A673 (cell line): ENCODE data around the gene PWWP2A. TPM values are rescaled to one million over a fixed set of nuclear protein-coding genes. Genes with fewer than 3 reads are reported as not detected.

Source experiments
- BruUV-seq: library from RNA; stranded (reverse); fragments of 400-500 nt; replicated peaks from 2 replicates; lab custom pipeline; 2021; lab: Mats Ljungman, UMichigan
- CTCF ChIA-PET: fragments of 300-600 bp; sonication (Branson Sonifier 250); formaldehyde crosslinking; loops from one replicate; lab custom pipeline; 2022; ENCODE audit warnings: antibody characterized with exemption; lab: Charles Lee
- POLR2A ChIA-PET: fragments of 300-600 bp; sonication (Branson Sonifier 250); formaldehyde crosslinking; loops from one replicate; lab custom pipeline; 2022; ENCODE audit warnings: antibody characterized with exemption; ENCODE audit not compliant: low non-redundant PET; lab: Charles Lee
- DNase-seq: peaks from one replicate; pipeline ENCODE4 v3.0.0-alpha.2; 2015; ENCODE audit warnings: low spot score
- H3K27ac ChIP-seq: fragments of 200-600 bp; sonication (generic); 2 replicates; pipeline ENCODE4 v1.5.1; 2016; ENCODE audit warnings: mixed run types, low read depth, mild to moderate bottlenecking, mixed read lengths, antibody characterized with exemption, low read length; ENCODE audit not compliant: poor library complexity, severe bottlenecking
- H3K27me3 ChIP-seq: fragments of 200-600 bp; sonication (generic); replicated peaks from 2 replicates; pipeline ENCODE4 v1.6.1; 2017; ENCODE audit warnings: mixed run types, low read depth, mild to moderate bottlenecking, mixed read lengths, antibody characterized with exemption, low read length; ENCODE audit not compliant: insufficient read depth, poor library complexity
- H3K36me3 ChIP-seq: fragments of 200-600 bp; sonication (generic); 2 replicates; pipeline ENCODE4 v1.6.1; 2016; ENCODE audit warnings: mixed run types, mild to moderate bottlenecking, mixed read lengths, antibody characterized with exemption, low read length; ENCODE audit not compliant: insufficient read depth, poor library complexity, severe bottlenecking
- H3K4me1 ChIP-seq: fragments of 200-600 bp; sonication (generic); 2 replicates; pipeline ENCODE4 v1.6.1; 2017; ENCODE audit warnings: mixed run types, mild to moderate bottlenecking, mixed read lengths, antibody characterized with exemption, low read length; ENCODE audit not compliant: insufficient read depth, poor library complexity, severe bottlenecking
- H3K4me3 ChIP-seq: fragments of 200-600 bp; sonication (generic); 2 replicates; pipeline ENCODE4 v1.5.1; 2016; ENCODE audit warnings: low read depth, mixed run types, mild to moderate bottlenecking, mixed read lengths, low read length; ENCODE audit not compliant: poor library complexity, severe bottlenecking
- H3K9me3 ChIP-seq: fragments of 200-600 bp; sonication (generic); 2 replicates; pipeline ENCODE4 v1.6.1; 2016; ENCODE audit warnings: mixed run types, low read depth, mild to moderate bottlenecking, mixed read lengths, antibody characterized with exemption, low read length; ENCODE audit not compliant: poor library complexity, severe bottlenecking
- CTCF ChIP-seq: fragments of 300-800, 200-600 bp; sonication (generic); conservative IDR thresholded peaks from 2 replicates; pipeline ENCODE4 v1.5.1; 2017; ENCODE audit warnings: low read depth, mild to moderate bottlenecking, antibody characterized with exemption, low read length, moderate library complexity, mixed read lengths
- EZH2 ChIP-seq: fragments of 200-600 bp; sonication (generic); IDR thresholded peaks from 2 replicates; pipeline ENCODE4 v1.6.1; 2017; ENCODE audit warnings: borderline replicate concordance, low read depth, mild to moderate bottlenecking, mixed read lengths, antibody characterized with exemption, low read length; ENCODE audit not compliant: poor library complexity, severe bottlenecking
- intact Hi-C: fragments of 100-400 bp; cut with micrococcal nuclease; formaldehyde crosslinking; loops from one replicate; pipeline ENCODE4 v1.10.0; 2022; ENCODE audit not compliant: unreplicated experiment
- total RNA-seq: library from RNA; stranded (reverse); gene quantifications from 2 replicates; pipeline ENCODE4 v1.2.3, GENCODE V29; 2021

PWWP2A gene
- total RNA-seq, 1 experiment from 2014 or later = 17.7 TPM

- intact Hi-C loops = loop anchor here (5.0 kb wide), 1 partner anchor 311 kb away; no protein-coding TSS in a partner anchor
- Histone ChIP-seq H3K9me3 (no peaks in the 10 kb centered on the region), H3K4me3 (no peak overlapping the region), H3K36me3 (no peaks in the 10 kb centered on the region), H3K27ac (no peak overlapping the region), H3K4me1 (peaks cover 15% of the 10 kb centered on the region), H3K27me3 (no peaks in the 10 kb centered on the region)
- no TSS peak for BruUV-seq
- ChIA-PET POLR2A (interaction anchor here (0.7 kb wide), 1 partner anchor 12 kb away, joined by 6 read pairs; no protein-coding TSS in a partner anchor), CTCF (interaction anchor here (0.5 to 2.2 kb wide), 5 partner anchors 94 to 310 kb away, joined by 3 to 11 read pairs (median 6); no protein-coding TSS in a partner anchor)
- DNase-seq = no peak
- TF ChIP-seq EZH2 (no peak), CTCF (no peak)
These were observed 37.8 kb downstream of the PWWP2A start for GRCh38 chr5:160081495-160081894.

GRCh38 chr5:160079753-160080152 lies 39.5 kb downstream of the PWWP2A start:
- no peaks in the 10 kb centered on the region for H3K36me3 ChIP-seq
- H3K4me3 ChIP-seq = no peak overlapping the region
- POLR2A ChIA-PET = interaction anchor here (0.6 kb wide), 1 partner anchor 230 kb away, joined by 3 read pairs; no protein-coding TSS in a partner anchor
- no peak for DNase-seq
- intact Hi-C loops = loop anchor here (1.0 to 5.0 kb wide), 2 partner anchors 266 to 313 kb away; no protein-coding TSS in a partner anchor
- peaks cover 15% of the 10 kb centered on the region for H3K4me1 ChIP-seq
- no peak for TF ChIP-seq CTCF
- TF ChIP-seq EZH2 = no peak
- no peaks in the 10 kb centered on the region for H3K27me3 ChIP-seq
- BruUV-seq = no TSS peak
- H3K27ac ChIP-seq = no peak overlapping the region
- H3K9me3 ChIP-seq = no peaks in the 10 kb centered on the region
- CTCF ChIA-PET = interaction anchor here (0.7 to 2.2 kb wide), 3 partner anchors 118 to 265 kb away, joined by 3 to 11 read pairs (median 9); no protein-coding TSS in a partner anchor

- H3K27ac ChIP-seq = no peak overlapping the region
- DNase-seq = no peak
- no peak for TF ChIP-seq CTCF
- TF ChIP-seq EZH2 = no peak
- H3K36me3 ChIP-seq = no peaks in the 10 kb centered on the region
- H3K27me3 ChIP-seq = no peaks in the 10 kb centered on the region
- CTCF ChIA-PET = no interaction called here
- no peaks in the 10 kb centered on the region for H3K9me3 ChIP-seq
- H3K4me3 ChIP-seq = no peak overlapping the region
- BruUV-seq = no TSS peak
- peaks cover 6% of the 10 kb centered on the region for H3K4me1 ChIP-seq
- POLR2A ChIA-PET = no interaction called here
- intact Hi-C loops = no loop called here
These were observed 42.3 kb downstream of the PWWP2A start for GRCh38 chr5:160076997-160077396.
